Kidney epithelial cell (primary cell): ENCODE results near the gene LMTK2. TPM values are rescaled to one million over a fixed set of nuclear protein-coding genes. Genes with fewer than 3 reads are reported as not detected.

Source experiments
- DNase-seq: peaks from one replicate; pipeline ENCODE4 v3.0.0-alpha.2; 2010; ENCODE audit warnings: low read depth
- H3K27me3 ChIP-seq: 2 replicates; pipeline ENCODE4 v1.6.0; 2011; ENCODE audit warnings: low read length; ENCODE audit not compliant: control insufficient read depth, insufficient read depth
- H3K36me3 ChIP-seq: 2 replicates; pipeline ENCODE4 v1.5.1; 2011; ENCODE audit warnings: low read length; ENCODE audit not compliant: control insufficient read depth, insufficient read depth
- H3K4me3 ChIP-seq: 2 replicates; pipeline ENCODE4 v1.5.1; 2011; ENCODE audit warnings: low read depth, mild to moderate bottlenecking, control low read depth, low read length
- CTCF ChIP-seq: IDR thresholded peaks from 2 replicates; pipeline ENCODE4 v1.5.1; 2011; ENCODE audit warnings: mild to moderate bottlenecking, moderate library complexity, low read length, control low read depth, inconsistent platforms; ENCODE audit not compliant: insufficient read depth, poor library complexity, severe bottlenecking
- total RNA-seq: library from RNA; depleted of rRNA; stranded (reverse); fragments of >200 nt; gene quantifications from 2 replicates; pipeline ENCODE4 v1.2.3, GENCODE V29; 2015

LMTK2 gene
- total RNA-seq, 1 donor from 2014 or later = 17.9 TPM

DNA sequence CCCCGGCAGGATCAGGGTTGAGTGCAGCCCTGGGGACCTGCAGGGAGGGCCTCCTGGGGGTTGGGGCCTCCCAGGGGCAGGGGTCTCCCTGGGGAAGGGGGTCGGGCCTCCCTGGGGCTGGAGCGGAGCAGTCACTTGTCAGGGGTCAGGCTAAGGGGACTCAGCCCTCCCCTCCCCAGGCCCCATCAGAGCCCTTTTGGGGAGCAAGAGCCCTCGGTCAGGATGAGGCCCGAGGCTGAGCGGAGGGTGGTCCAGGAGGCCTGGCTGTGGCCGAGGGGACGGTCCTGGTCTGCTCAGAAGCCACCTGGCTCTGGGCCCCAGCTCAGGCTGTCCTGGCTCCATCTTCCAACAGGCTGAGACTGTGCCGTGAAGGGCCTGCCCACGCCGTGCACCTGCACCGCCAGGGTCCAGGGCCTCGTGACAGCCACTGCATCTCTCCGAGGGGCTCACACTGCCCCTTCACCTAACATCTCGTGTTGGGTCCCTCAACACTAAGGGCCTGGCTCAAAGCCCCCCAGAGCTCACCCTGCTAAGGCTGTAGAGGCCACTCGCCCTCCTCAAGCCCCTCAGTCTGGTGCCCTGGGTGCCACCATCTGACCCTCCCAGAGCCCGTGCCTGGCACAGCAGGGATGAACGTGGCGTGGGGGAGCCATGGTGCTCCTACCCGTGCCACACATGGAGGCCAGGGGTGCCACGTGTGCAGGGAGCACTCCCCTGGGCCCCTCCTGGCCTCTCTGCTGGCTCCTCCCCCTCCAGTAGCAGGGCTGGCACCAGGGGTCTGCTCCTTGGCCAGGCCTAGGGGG lies 117.4 kb downstream of the LMTK2 start:
- no peaks in the 10 kb centered on the region for H3K27me3 ChIP-seq
- no peak for TF ChIP-seq CTCF
- H3K36me3 ChIP-seq = no peaks in the 10 kb centered on the region
- no peak overlapping the region for H3K4me3 ChIP-seq
- DNase-seq = no peak

- DNase-seq = no peak
- Histone ChIP-seq H3K36me3 (no peaks in the 10 kb centered on the region), H3K4me3 (no peak overlapping the region), H3K27me3 (no peaks in the 10 kb centered on the region)
- no peak for TF ChIP-seq CTCF
These were observed 118.1 kb downstream of the LMTK2 start for GRCh38 chr7:98224701-98225181.

- H3K27me3 ChIP-seq = no peaks in the 10 kb centered on the region
- DNase-seq = no peak
- no peak overlapping the region for H3K4me3 ChIP-seq
- TF ChIP-seq CTCF = no peak
- no peaks in the 10 kb centered on the region for H3K36me3 ChIP-seq
These were observed 119.4 kb downstream of the LMTK2 start for GRCh38 chr7:98225913-98226614.

GRCh38 chr7:98227939-98228338 lies 121.3 kb downstream of the LMTK2 start:
- TF ChIP-seq CTCF = no peak
- no peak for DNase-seq

DNA sequence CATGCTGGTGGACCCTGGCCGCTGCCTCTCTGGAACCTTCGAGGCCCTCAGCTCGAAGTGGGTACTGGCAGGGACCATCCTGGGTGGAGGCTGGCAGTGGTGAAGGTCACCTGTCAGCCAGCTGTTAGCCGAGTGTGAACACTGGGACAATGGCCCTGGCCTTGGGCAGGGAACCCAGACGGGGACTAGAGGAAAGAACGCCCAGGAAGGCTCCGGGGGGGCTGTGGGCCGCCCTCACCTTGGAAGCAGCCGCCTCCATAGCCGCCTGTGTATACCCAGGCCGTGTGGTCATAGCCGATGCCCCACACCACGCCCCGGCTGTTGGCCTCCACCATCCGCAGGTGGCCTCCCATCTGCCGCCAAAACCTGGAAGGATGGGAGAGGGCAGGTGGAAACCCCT lies 122.1 kb downstream of the LMTK2 start:
- Histone ChIP-seq H3K36me3 (no peaks in the 10 kb centered on the region), H3K27me3 (no peaks in the 10 kb centered on the region), H3K4me3 (no peak overlapping the region)
- DNase-seq = no peak
- no peak for TF ChIP-seq CTCF

More at GRCh38 chr7:98227939-98228338, 121.3 kb downstream of the LMTK2 start:
- Histone ChIP-seq H3K4me3 (no peak overlapping the region), H3K36me3 (no peaks in the 10 kb centered on the region), H3K27me3 (no peaks in the 10 kb centered on the region)
